ENCODE results near the gene ATG4B. TPM values are rescaled to one million over a fixed set of nuclear protein-coding genes. Genes with fewer than 3 reads are reported as not detected.

The ATG4B gene
- total RNA-seq, 4 donors from 2014 or later: 58.5 to 129 (median 86.2) TPM

GRCh38 chr2:241638940-241639339, 1.4 kb downstream of the ATG4B start:
- Histone ChIP-seq H3K9me3 (no peaks in the 10 kb centered on the region), H3K4me3 (replicated peaks in 1 of 3) (no peak overlapping the region), H3K27ac (no peak overlapping the region), H3K4me1 (peaks cover 20 to 26% of the 10 kb centered on the region in 2 donors), H3K27me3 (no peaks in the 10 kb centered on the region), H3K36me3 (no peaks in the 10 kb centered on the region)
- DNase-seq: no peak
- TF ChIP-seq POLR2A (IDR thresholded peaks at IDR 0.05) (no peak), CTCF (IDR thresholded peaks at IDR 0.05) (no peak)
- intact Hi-C loops (cut with DNase I): no loop called here
- WGBS, 2 donors: 96 to 97% methylated on average over 6 to 13 of the region's 14 CpGs

GRCh38 chr2:241639385-241639784, 1.9 kb downstream of the ATG4B start:
- WGBS, 2 donors: 97 to 99% methylated on average over 3 to 7 of the region's 7 CpGs
- intact Hi-C loops (cut with DNase I): no loop called here
- no peaks in the 10 kb centered on the region for H3K27me3 ChIP-seq
- TF ChIP-seq POLR2A (IDR thresholded peaks at IDR 0.05) (no peak), CTCF (IDR thresholded peaks at IDR 0.05) (no peak)
- no peak overlapping the region for H3K27ac ChIP-seq
- peaks cover 20 to 26% of the 10 kb centered on the region in 2 donors for H3K4me1 ChIP-seq
- no peak for DNase-seq
- H3K36me3 ChIP-seq: no peaks in the 10 kb centered on the region
- H3K4me3 ChIP-seq (replicated peaks in 1 of 3): no peak overlapping the region
- no peaks in the 10 kb centered on the region for H3K9me3 ChIP-seq

- Histone ChIP-seq H3K27me3 (no peaks in the 10 kb centered on the region), H3K9me3 (no peaks in the 10 kb centered on the region), H3K4me3 (replicated peaks in 1 of 3) (no peak overlapping the region), H3K27ac (no peak overlapping the region), H3K4me1 (peaks cover 20 to 25% of the 10 kb centered on the region in 2 donors), H3K36me3 (no peaks in the 10 kb centered on the region)
- DNase-seq: no peak
- intact Hi-C loops (cut with DNase I): no loop called here
- WGBS, 2 donors: 93% methylated on average over 8 of the region's 8 CpGs
- TF ChIP-seq POLR2A (IDR thresholded peaks at IDR 0.05): no peak
- TF ChIP-seq CTCF (IDR thresholded peaks at IDR 0.05): no peak
These were observed 2.8 kb downstream of the ATG4B start for GRCh38 chr2:241640165-241640795.

- H3K27me3 ChIP-seq: no peaks in the 10 kb centered on the region
- peaks cover 9 to 17% of the 10 kb centered on the region in 2 donors for H3K4me1 ChIP-seq
- TF ChIP-seq CTCF (IDR thresholded peaks at IDR 0.05) (no peak), POLR2A (IDR thresholded peaks at IDR 0.05) (no peak)
- H3K36me3 ChIP-seq: no peaks in the 10 kb centered on the region
- no peak overlapping the region for H3K27ac ChIP-seq
- no peak overlapping the region for H3K4me3 ChIP-seq (replicated peaks in 1 of 3)
- intact Hi-C loops (cut with DNase I): no loop called here
- no peak for DNase-seq
- no peaks in the 10 kb centered on the region for H3K9me3 ChIP-seq
- 78 to 82% methylated on average over 2 of the region's 2 CpGs for WGBS, 2 donors
These were observed 4.1 kb downstream of the ATG4B start for GRCh38 chr2:241641631-241642030.

- Histone ChIP-seq H3K4me3 (replicated peaks in 1 of 3) (no peak overlapping the region), H3K36me3 (no peaks in the 10 kb centered on the region), H3K27ac (no peak overlapping the region), H3K9me3 (no peaks in the 10 kb centered on the region), H3K4me1 (no peaks in the 10 kb centered on the region), H3K27me3 (no peaks in the 10 kb centered on the region)
- TF ChIP-seq CTCF (IDR thresholded peaks at IDR 0.05) (no peak), POLR2A (IDR thresholded peaks at IDR 0.05) (no peak)
- intact Hi-C loops (cut with DNase I): no loop called here
- peak in 1 of 2 donors; percentile 13 for DNase-seq
- 72 to 73% methylated on average over 25 to 26 of the region's 26 CpGs for WGBS, 2 donors
These were observed 7.8 kb downstream of the ATG4B start for GRCh38 chr2:241645056-241645914.

All from thyroid gland (tissue), 4 donors.